GM19351 (cell line): ENCODE data around the gene CDH11.

Source experiments
- ATAC-seq: cut with Tn5 transposase; IDR thresholded peaks from one replicate; pipeline ENCODE4 v1.9.1; 2021; ENCODE audit warnings: mild to moderate bottlenecking, moderate library complexity; ENCODE audit not compliant: unreplicated experiment

CDH11 gene

DNA sequence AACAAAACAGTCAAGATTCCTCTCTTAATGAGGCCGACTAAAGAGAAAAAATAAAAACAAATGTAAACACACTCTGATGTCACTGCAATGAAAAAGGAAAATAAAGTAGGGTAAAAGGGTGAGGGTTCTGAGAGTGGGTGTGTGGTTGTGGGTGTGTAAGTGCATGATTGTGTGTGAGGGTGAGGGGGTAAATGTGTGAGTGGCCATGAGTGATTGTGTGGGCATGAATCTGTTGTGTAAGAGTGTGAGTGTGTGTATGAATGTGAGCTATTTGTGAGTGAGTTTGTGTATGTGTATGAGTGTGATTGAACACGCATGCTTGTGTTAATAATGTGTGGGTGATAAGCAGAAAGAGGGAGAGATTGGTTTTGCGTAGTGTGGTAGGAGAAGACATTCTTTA is 132.8 kb downstream of the CDH11 start:
- no peak for ATAC-seq

DNA sequence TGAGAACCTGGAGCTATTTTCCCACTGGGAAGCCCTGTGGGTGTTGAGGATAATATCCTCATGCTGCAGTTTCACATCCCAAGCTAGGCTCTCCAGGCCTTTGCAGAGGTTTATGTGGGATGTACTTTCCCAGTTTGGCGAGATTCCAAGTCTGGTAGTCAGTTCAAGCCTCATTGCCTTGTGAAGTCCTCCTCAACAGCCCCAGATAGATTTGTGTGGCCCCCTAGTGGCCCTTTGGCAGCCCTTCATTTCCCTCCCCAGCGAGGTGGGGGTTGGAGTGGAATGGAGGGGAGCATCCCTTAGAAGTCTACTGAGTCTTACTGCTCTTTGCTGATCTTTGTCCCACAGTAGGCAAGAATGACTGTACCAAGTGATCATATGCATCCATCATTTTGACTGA is 137.9 kb downstream of the CDH11 start:
- no peak for ATAC-seq

- ATAC-seq = no peak
Observed at GRCh38 chr16:64983231-64983630, 138.6 kb downstream of the CDH11 start.

- ATAC-seq = no peak
Observed at GRCh38 chr16:64982581-64982980, 139.3 kb downstream of the CDH11 start.

DNA sequence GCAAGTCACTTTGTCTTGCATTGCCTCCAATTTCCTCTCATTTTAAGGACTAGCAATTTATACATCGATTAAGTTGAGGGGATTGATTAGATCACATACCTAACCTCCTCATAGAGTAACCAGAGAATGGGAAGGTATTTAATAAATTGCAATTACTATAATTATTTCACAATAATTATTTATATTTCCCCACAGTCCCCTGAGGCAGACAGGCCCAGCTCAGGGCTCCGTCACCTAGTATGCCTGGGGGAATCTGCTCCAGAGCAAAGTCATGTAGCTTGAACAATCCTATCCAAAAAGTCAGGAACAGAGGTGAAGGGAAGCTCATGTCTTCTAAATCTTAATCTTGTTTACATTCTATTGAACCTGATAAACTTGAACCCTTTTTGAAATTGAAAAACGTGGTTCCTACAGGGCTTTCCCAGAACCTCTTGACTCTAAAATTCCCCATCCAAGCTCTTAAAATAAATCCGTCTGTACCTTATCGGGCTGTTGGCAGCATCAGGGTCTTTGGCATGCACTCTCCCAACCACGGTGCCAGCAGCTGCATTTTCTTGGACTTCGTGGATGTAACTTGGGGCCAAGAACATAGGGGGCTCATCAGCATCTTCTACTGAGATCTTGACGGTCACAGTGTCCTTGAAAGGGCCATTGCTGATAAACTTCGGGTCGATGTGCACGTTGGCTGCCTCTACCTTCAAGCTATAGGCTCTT is 140.1 kb downstream of the CDH11 start:
- ATAC-seq = no peak

GRCh38 chr16:64977206-64977920 is 144.5 kb downstream of the CDH11 start:
- ATAC-seq = no peak

- ATAC-seq = no peak
Observed at GRCh38 chr16:64975821-64976220, 146.0 kb downstream of the CDH11 start.

DNA sequence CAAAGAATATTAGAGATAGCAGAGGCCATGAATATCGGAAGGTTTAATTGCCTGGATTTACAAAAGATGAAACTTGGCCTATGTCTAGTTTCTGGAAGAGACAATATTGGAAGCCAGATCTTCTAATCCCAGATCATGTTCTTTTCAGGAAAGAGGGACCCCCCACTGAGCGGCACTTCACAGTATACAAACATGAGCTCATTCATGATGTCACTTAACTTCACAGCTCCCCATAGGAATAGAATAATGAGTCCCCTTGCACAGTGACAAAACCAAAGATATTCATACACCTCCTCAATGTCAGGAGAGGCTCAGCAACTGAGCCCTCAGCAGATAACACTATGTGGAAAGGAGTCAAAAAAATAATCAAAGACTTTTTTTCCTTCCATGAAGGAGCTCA is 147.5 kb downstream of the CDH11 start:
- no peak for ATAC-seq

DNA sequence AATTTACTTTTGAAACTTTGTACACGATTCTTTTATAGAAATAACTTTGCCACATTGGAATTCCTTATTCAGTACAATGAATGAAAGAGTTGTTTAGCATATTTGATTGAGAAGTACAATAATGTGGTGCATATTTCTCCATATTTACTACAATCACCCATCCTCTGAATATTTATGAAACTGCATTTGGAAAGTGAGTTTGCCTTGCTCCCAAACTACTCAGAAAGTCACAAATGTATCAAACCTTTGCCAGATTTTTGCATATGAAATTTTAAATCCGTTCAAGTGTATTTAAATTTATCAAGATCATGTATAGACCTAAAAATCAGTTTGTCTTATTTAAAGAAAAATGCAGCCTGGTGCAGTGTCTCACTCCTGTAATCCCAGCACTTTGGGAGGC is 148.7 kb downstream of the CDH11 start:
- ATAC-seq = no peak

GRCh38 chr16:64971171-64971570 is 150.7 kb downstream of the CDH11 start:
- no peak for ATAC-seq

DNA sequence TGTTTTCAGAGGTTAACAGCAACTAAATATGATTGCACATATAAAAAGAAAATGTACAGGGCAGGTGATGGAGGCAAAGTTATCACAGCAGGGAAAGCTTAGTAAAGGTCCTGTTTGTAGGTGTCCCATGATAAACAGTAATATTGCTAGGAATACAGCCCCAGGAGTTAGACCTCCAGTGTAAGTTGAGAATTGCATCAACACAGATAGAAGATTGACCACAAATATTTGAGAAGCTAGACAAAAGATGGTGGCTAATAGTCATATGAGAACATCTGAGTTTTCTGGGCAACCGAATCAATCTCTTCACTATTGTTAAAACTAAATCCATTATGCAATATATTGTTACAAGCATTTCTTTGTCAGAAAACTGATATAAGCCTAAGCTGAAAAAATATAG is 152.6 kb downstream of the CDH11 start:
- ATAC-seq = no peak

GRCh38 chr16:64968539-64968938 is 153.3 kb downstream of the CDH11 start:
- no peak for ATAC-seq

- ATAC-seq = no peak
Observed at GRCh38 chr16:64964126-64964540, 157.7 kb downstream of the CDH11 start.

GRCh38 chr16:64962786-64963185 is 159.1 kb downstream of the CDH11 start:
- ATAC-seq = no peak

DNA sequence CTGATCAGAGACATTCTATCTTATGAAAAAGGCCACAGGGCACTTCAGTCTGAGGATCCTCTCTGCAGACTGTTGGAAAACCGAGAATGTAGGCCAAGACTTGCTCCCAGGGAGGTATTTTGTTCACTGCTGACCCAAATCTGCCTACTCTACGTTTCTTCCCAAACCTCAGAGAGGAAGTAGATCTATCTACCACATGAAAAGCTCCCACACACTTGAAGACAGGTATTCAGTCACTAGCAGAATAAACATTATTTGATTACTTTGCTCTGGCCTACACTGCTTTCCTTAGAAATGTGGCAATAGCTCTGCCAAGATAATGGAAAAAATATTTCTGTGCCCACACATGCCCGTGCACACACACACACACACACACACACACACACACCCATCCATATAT is 164.6 kb downstream of the CDH11 start:
- no peak for ATAC-seq

GRCh38 chr16:64952177-64952576 is 169.7 kb downstream of the CDH11 start:
- no peak for ATAC-seq

DNA sequence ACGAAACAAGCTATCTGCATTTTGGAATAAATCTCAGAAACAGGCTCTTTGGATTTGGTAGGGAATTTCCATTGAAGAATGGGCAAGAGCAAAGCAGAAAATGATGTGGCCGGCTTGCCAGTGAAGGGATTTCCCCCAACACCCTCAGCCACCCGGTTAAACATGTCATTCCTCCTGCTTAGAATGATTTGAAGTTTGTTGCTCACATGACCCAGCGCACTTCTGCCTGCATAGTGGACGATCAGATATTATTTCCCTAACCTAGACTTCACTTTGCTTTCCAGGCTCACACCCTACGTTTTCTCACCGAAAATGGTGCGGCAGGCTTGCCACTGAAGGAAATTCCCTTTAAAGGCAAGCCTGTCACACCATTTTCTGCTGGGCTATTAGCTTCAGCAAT is 170.7 kb downstream of the CDH11 start:
- no peak for ATAC-seq

DNA sequence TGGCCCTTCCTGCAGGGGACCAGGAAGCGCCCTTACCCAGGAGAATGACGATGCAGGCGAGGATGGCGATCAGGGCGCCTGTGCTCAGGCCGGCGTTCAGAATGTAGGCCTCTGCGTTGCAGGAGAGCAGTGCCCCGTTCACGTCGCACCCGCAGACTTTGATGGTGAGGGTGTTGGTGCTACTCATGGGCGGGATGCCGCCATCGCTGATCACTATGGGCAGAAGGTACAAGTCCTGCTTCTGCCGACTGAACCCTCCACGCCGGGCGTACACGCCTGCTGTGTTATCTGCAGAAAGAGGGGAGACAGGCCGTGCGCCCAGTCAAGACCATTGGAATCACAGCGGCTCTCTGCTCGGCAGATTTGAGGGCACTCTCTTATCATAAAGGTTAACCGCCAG is 171.1 kb downstream of the CDH11 start:
- no peak for ATAC-seq

- no peak for ATAC-seq
Observed at GRCh38 chr16:64950262-64950661, 171.6 kb downstream of the CDH11 start.

- no peak for ATAC-seq
Observed at GRCh38 chr16:64948056-64948455, 173.8 kb downstream of the CDH11 start.

DNA sequence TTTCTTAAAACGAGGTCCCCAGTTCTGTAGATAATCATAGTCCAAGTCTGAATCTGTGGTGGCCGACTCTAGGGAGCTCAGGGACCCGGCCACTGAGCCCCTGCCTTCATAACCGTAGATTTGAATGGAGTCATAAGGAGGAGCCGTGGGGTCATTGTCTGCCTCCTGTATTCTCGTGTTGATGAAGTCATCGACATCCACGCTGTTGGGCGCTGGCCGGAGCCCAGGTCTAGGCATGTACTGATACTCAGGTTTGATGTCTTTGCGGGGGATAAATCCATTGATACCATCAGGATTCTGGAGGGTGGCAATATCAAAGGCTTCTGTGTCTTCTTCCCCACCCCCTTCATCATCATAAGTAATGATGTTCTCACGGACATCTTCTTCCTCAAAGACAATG is 174.2 kb downstream of the CDH11 start:
- ATAC-seq = no peak

DNA sequence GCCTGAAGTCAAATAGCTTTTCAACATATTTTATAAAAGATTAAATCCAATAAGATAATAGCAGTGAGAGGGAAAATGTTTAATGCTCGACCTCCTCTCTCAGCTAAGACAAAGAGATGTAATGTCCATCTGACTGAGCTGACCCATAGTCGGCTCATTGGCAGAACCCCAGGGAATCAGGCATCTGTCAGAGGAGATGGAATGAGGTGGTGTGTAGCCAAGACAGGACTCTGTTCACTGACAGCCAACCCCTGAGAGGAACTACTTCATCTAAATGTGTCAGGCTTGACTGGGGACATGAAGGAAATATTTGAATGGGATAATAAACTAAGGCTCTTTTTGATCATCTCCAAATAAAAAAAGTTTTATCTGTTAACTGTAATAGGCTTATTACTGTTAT is 188.0 kb downstream of the CDH11 start:
- no peak for ATAC-seq

GRCh38 chr16:64926476-64926875 is 195.4 kb downstream of the CDH11 start:
- no peak for ATAC-seq
